ENCODE results near the gene DEPDC5. TPM values are rescaled to one million over a fixed set of nuclear protein-coding genes. Genes with fewer than 3 reads are reported as not detected.

Gene DEPDC5
- total RNA-seq, 1 donor from 2014 or later = 14.8 TPM

- H3K27me3 Mint-ChIP-seq (ENCODE audit: low read depth) = no peaks in the 10 kb centered on the region
- no peak overlapping the region for H3K4me3 Mint-ChIP-seq (ENCODE audit: unreplicated experiment)
- no peak for TF ChIP-seq CTCF (IDR thresholded peaks at IDR 0.05)
- peaks cover 22% of the 10 kb centered on the region for H3K36me3 Mint-ChIP-seq (ENCODE audit: low read depth)
- no peak for DNase-seq (ENCODE audit: low spot score)
- no peaks in the 10 kb centered on the region for H3K4me1 Mint-ChIP-seq (ENCODE audit: low read depth)
- no peaks in the 10 kb centered on the region for H3K9me3 Mint-ChIP-seq (ENCODE audit: low read depth)
- H3K27ac Mint-ChIP-seq (ENCODE audit: unreplicated experiment) = no peak overlapping the region
Measured at GRCh38 chr22:31906569-31906968, 152.8 kb downstream of the DEPDC5 start.

GRCh38 chr22:31909977-31910376 is 156.2 kb downstream of the DEPDC5 start:
- no peak for TF ChIP-seq CTCF (IDR thresholded peaks at IDR 0.05)
- Mint-ChIP-seq H3K4me1 (ENCODE audit: low read depth) (peaks cover 7% of the 10 kb centered on the region), H3K9me3 (ENCODE audit: low read depth) (no peaks in the 10 kb centered on the region), H3K27ac (ENCODE audit: unreplicated experiment) (no peak overlapping the region), H3K4me3 (ENCODE audit: unreplicated experiment) (no peak overlapping the region), H3K36me3 (ENCODE audit: low read depth) (peaks cover 17% of the 10 kb centered on the region), H3K27me3 (ENCODE audit: low read depth) (no peaks in the 10 kb centered on the region)
- no peak for DNase-seq (ENCODE audit: low spot score)

GRCh38 chr22:31911565-31912406 is 158.0 kb downstream of the DEPDC5 start:
- Mint-ChIP-seq H3K4me3 (ENCODE audit: unreplicated experiment) (no peak overlapping the region), H3K27ac (ENCODE audit: unreplicated experiment) (no peak overlapping the region), H3K9me3 (ENCODE audit: low read depth) (no peaks in the 10 kb centered on the region), H3K4me1 (ENCODE audit: low read depth) (peaks cover 7% of the 10 kb centered on the region), H3K36me3 (ENCODE audit: low read depth) (peaks cover 10% of the 10 kb centered on the region), H3K27me3 (ENCODE audit: low read depth) (no peaks in the 10 kb centered on the region)
- no peak for DNase-seq (ENCODE audit: low spot score)
- no peak for TF ChIP-seq CTCF (IDR thresholded peaks at IDR 0.05)

- H3K36me3 Mint-ChIP-seq (ENCODE audit: low read depth) = peaks cover 8% of the 10 kb centered on the region
- H3K9me3 Mint-ChIP-seq (ENCODE audit: low read depth) = no peaks in the 10 kb centered on the region
- H3K4me1 Mint-ChIP-seq (ENCODE audit: low read depth) = peaks cover 7% of the 10 kb centered on the region
- H3K27ac Mint-ChIP-seq (ENCODE audit: unreplicated experiment) = no peak overlapping the region
- no peak for DNase-seq (ENCODE audit: low spot score)
- TF ChIP-seq CTCF (IDR thresholded peaks at IDR 0.05) = no peak
- H3K27me3 Mint-ChIP-seq (ENCODE audit: low read depth) = no peaks in the 10 kb centered on the region
- no peak overlapping the region for H3K4me3 Mint-ChIP-seq (ENCODE audit: unreplicated experiment)
Measured at GRCh38 chr22:31912407-31912743, 158.6 kb downstream of the DEPDC5 start.

- TF ChIP-seq CTCF (IDR thresholded peaks at IDR 0.05) = no peak
- H3K27ac Mint-ChIP-seq (ENCODE audit: unreplicated experiment) = no peak overlapping the region
- peaks cover 2% of the 10 kb centered on the region for H3K36me3 Mint-ChIP-seq (ENCODE audit: low read depth)
- H3K27me3 Mint-ChIP-seq (ENCODE audit: low read depth) = no peaks in the 10 kb centered on the region
- H3K4me3 Mint-ChIP-seq (ENCODE audit: unreplicated experiment) = no peak overlapping the region
- DNase-seq (ENCODE audit: low spot score) = no peak
- H3K9me3 Mint-ChIP-seq (ENCODE audit: low read depth) = no peaks in the 10 kb centered on the region
- H3K4me1 Mint-ChIP-seq (ENCODE audit: low read depth) = peaks cover 7% of the 10 kb centered on the region
Measured at GRCh38 chr22:31915586-31915985, 161.8 kb downstream of the DEPDC5 start.

Measured in chondrocyte (in vitro differentiated cells).